PC-9 (cell line): ENCODE results near the gene CLASP1. TPM values are rescaled to one million over a fixed set of nuclear protein-coding genes. Genes with fewer than 3 reads are reported as not detected.
"Not testable (repeated sequence)": the region's sequence is repeated elsewhere in the genome, so short reads cannot be mapped to it uniquely, and the experiment has no call there.

Experiments used
- BruUV-seq: library from RNA; stranded (reverse); fragments of 400-500 nt; replicated peaks from 2 replicates; lab custom pipeline; 2021; lab: Mats Ljungman, UMichigan
- CTCF ChIA-PET: fragments of 300-600 bp; sonication (Branson Sonifier 250); formaldehyde crosslinking; loops from one replicate; lab custom pipeline; 2022; ENCODE audit warnings: antibody characterized with exemption; lab: Charles Lee
- POLR2A ChIA-PET: fragments of 300-600 bp; sonication (Branson Sonifier 250); formaldehyde crosslinking; loops from one replicate; lab custom pipeline; 2022; ENCODE audit warnings: antibody characterized with exemption; ENCODE audit not compliant: unreplicated experiment; lab: Charles Lee
- DNase-seq, 2 experiments: peaks; one replicate each; pipeline versions ENCODE4 v3.0.0 to v3.0.0-alpha.2; 2015 to 2022; ENCODE audit warnings: mixed read lengths in 1 of 2
- H2AFZ ChIP-seq: fragments of 200-600 bp; sonication (generic); 2 replicates; pipeline ENCODE4 v1.8.1; 2017; ENCODE audit warnings: antibody characterized with exemption
- H3F3A ChIP-seq: fragments of 200-600 bp; sonication (generic); 2 replicates; pipeline ENCODE4 v1.8.1; 2017; ENCODE audit warnings: antibody characterized with exemption, mild to moderate bottlenecking, low read depth; ENCODE audit not compliant: insufficient read depth
- H3K27ac ChIP-seq: fragments of 200-600 bp; sonication (generic); 2 replicates; pipeline ENCODE4 v1.6.1; 2016; ENCODE audit warnings: mixed run types
- H3K27me3 ChIP-seq: fragments of 200-600 bp; sonication (generic); 2 replicates; pipeline ENCODE4 v1.6.1; 2016; ENCODE audit warnings: low read depth, mixed run types; ENCODE audit not compliant: insufficient read depth
- H3K36me3 ChIP-seq: fragments of 200-600 bp; sonication (generic); 2 replicates; pipeline ENCODE4 v1.6.1; 2016; ENCODE audit warnings: low read depth, mixed run types
- H3K4me1 ChIP-seq: fragments of 200-600 bp; sonication (generic); replicated peaks from 2 replicates; pipeline ENCODE4 v1.6.1; 2016; ENCODE audit warnings: mixed run types; ENCODE audit not compliant: insufficient read depth
- H3K4me2 ChIP-seq: fragments of 200-600 bp; sonication (generic); 2 replicates; pipeline ENCODE4 v1.6.1; 2017; ENCODE audit warnings: mixed run types
- H3K4me3 ChIP-seq: fragments of 200-600 bp; sonication (generic); 2 replicates; pipeline ENCODE4 v1.6.1; 2016; ENCODE audit warnings: mixed run types
- H3K79me2 ChIP-seq: fragments of 200-600 bp; sonication (generic); 2 replicates; pipeline ENCODE4 v1.6.1; 2017; ENCODE audit warnings: low read depth, mixed run types
- H3K9me2 ChIP-seq: fragments of 200-600 bp; sonication (generic); 2 replicates; pipeline ENCODE4 v1.8.1; 2017; ENCODE audit warnings: mild to moderate bottlenecking; ENCODE audit not compliant: insufficient read depth
- H3K9me3 ChIP-seq: fragments of 200-600 bp; sonication (generic); 2 replicates; pipeline ENCODE4 v1.8.1; 2016; ENCODE audit warnings: low read depth; ENCODE audit not compliant: insufficient read depth
- H4K20me1 ChIP-seq: fragments of 200-600 bp; sonication (generic); 2 replicates; pipeline ENCODE4 v1.8.1; 2017; ENCODE audit not compliant: insufficient read depth
- CTCF ChIP-seq: fragments of 200-600 bp; sonication (generic); conservative IDR thresholded peaks from 2 replicates; pipeline ENCODE4 v1.6.1; 2017; ENCODE audit warnings: mixed run types, antibody characterized with exemption, mild to moderate bottlenecking, moderate library complexity
- EZH2 ChIP-seq: fragments of 200-600 bp; sonication (generic); IDR thresholded peaks from 2 replicates; pipeline ENCODE4 v1.8.0; 2017; ENCODE audit warnings: antibody characterized with exemption, low read depth
- intact Hi-C: fragments of 100-400 bp; cut with micrococcal nuclease; formaldehyde crosslinking; loops from one replicate; pipeline ENCODE4 v1.10.0; 2022; ENCODE audit not compliant: unreplicated experiment
- total RNA-seq: library from RNA; stranded (reverse); gene quantifications from 2 replicates; pipeline ENCODE4 v1.2.3, GENCODE V29; 2021

CLASP1 gene
- total RNA-seq, 1 experiment from 2014 or later, result 61.8 TPM

DNA sequence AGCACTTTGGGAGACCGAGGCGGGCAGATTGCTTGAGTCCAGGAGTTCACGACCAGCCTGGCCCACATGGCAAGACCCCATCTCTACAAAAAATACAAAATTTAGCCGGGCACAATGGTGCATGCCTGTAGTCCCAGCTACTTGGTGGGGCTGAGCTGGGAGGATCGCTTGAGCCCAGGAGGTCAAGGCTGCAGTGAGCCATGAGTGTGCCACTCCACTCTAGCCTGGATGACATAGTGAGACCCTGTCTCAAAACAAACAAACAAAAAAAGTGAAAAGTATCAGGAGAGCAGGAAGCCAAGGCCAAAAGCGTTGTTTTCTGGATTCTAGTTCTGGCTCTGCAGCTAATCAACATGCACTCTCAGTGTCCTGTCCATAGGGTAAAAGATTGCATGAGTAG, 10.7 kb upstream of the CLASP1 start:
- Histone ChIP-seq H3K9me2 (no peaks in the 10 kb centered on the region), H3K4me3 (no peak overlapping the region), H3K4me1 (no peaks in the 10 kb centered on the region), H3K27ac (no peak overlapping the region), H3K4me2 (no peak overlapping the region), H3F3A (peaks cover 10% of the 10 kb centered on the region; the same call in 1 of the 2 replicates), H2AFZ (no peak overlapping the region), H3K79me2 (no peaks in the 10 kb centered on the region), H3K27me3 (no peaks in the 10 kb centered on the region), H3K9me3 (no peaks in the 10 kb centered on the region), H4K20me1 (no peaks in the 10 kb centered on the region), H3K36me3 (no peaks in the 10 kb centered on the region)
- ChIA-PET POLR2A (no interaction called here), CTCF (no interaction called here)
- intact Hi-C loops, result loop anchor here (10.0 kb wide), 1 partner anchor 255 kb away; no protein-coding TSS in a partner anchor
- no peak for TF ChIP-seq EZH2
- no peak for TF ChIP-seq CTCF
- BruUV-seq, result no TSS peak
- DNase-seq, result no peak

DNA sequence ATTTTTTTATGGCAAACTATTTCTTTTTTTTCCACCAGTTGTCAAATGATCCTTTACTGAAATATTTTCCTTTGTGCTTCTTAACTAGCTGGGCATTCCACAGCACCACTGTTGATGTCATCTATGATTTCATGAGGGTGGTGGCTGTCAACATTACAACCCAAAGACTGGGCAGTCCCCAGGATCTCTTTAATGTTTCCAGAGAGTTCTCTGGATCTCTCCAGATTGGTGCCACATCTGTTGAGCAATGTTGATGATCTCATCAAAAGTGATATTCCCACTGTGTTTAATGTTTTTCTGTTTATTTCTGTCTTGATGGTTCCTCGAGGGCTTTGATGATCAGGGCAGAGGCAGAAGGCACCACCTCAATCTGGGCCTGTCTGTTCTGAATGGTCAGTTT, 9.1 kb upstream of the CLASP1 start:
- intact Hi-C loops, result loop anchor here (10.0 kb wide), 1 partner anchor 254 kb away; no protein-coding TSS in a partner anchor
- CTCF ChIA-PET, H3K36me3 ChIP-seq: not testable (repeated sequence)

GRCh38 chr2:121653035-121653434, 3.8 kb upstream of the CLASP1 start:
- no peak overlapping the region for H3K4me3 ChIP-seq
- no TSS peak for BruUV-seq
- no peak overlapping the region for H2AFZ ChIP-seq
- H3K4me1 ChIP-seq, result peaks cover 16% of the 10 kb centered on the region
- no peak for DNase-seq
- TF ChIP-seq EZH2 (no peak), CTCF (no peak)
- intact Hi-C loops, result loop anchor here (10.0 kb wide), 1 partner anchor 248 kb away; no protein-coding TSS in a partner anchor
- no peaks in the 10 kb centered on the region for H4K20me1 ChIP-seq
- H3K36me3 ChIP-seq, result no peaks in the 10 kb centered on the region
- no peak overlapping the region for H3K27ac ChIP-seq
- peaks cover 8% of the 10 kb centered on the region; the same call in 1 of the 2 replicates for H3F3A ChIP-seq
- ChIA-PET POLR2A (no interaction called here), CTCF (no interaction called here)
- H3K79me2 ChIP-seq, result peaks cover 38% of the 10 kb centered on the region
- H3K9me3 ChIP-seq, result no peaks in the 10 kb centered on the region
- no peaks in the 10 kb centered on the region for H3K27me3 ChIP-seq
- no peaks in the 10 kb centered on the region for H3K9me2 ChIP-seq
- no peak overlapping the region for H3K4me2 ChIP-seq

More for the DNA sequence above, 9.1 kb upstream of the CLASP1 start:
- H3K9me3 ChIP-seq, H3K4me3 ChIP-seq, DNase-seq, H3K27ac ChIP-seq, H3K79me2 ChIP-seq, H4K20me1 ChIP-seq, H3F3A ChIP-seq, BruUV-seq, H3K27me3 ChIP-seq, H3K4me2 ChIP-seq, POLR2A ChIA-PET, H2AFZ ChIP-seq, H3K4me1 ChIP-seq, H3K9me2 ChIP-seq: not testable (repeated sequence)
